ENCODE data around the gene PEX14.

DNA sequence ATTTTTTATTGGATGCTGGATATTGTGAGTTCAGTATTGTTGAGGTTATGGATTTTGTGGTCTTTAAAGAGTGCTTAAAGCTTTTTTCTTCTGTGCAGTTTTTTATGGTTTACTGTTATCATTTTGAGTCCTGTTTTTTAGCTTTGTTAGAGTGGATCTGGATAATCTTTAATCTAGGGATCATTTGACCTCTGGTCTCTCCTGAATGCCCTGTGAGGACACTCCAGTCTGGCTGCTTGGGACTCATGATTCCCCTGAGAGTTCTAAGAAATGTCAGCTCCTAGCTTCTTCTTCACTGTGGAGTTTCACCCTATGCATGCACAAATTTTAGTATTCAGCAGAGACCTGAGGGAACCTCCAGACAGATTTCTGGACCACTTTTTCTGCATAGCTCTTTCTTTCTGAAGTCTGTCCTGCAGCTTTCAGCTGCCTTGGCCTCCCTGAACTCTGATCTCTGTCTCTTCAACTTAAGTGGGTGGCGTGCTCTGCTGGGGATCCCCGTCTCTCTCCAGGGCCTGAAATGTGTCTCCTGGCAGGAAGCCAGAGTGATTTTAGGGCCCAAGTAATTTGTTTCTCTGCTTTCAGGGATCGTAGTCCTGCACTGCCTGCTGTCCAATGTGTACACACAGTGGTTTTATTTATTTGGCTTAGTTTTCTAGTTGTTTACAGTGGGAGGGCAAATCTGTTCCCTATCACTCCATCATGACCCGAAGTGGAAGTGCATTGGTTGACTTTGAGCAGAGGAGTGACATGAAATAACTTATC is 14.7 kb downstream of the PEX14 start:
- TF ChIP-seq SIN3A (IDR thresholded peaks at IDR 0.05; ENCODE audit: borderline replicate concordance, insufficient read depth, low read depth, low read length), result no peak
- TF ChIP-seq, protein P1, sequence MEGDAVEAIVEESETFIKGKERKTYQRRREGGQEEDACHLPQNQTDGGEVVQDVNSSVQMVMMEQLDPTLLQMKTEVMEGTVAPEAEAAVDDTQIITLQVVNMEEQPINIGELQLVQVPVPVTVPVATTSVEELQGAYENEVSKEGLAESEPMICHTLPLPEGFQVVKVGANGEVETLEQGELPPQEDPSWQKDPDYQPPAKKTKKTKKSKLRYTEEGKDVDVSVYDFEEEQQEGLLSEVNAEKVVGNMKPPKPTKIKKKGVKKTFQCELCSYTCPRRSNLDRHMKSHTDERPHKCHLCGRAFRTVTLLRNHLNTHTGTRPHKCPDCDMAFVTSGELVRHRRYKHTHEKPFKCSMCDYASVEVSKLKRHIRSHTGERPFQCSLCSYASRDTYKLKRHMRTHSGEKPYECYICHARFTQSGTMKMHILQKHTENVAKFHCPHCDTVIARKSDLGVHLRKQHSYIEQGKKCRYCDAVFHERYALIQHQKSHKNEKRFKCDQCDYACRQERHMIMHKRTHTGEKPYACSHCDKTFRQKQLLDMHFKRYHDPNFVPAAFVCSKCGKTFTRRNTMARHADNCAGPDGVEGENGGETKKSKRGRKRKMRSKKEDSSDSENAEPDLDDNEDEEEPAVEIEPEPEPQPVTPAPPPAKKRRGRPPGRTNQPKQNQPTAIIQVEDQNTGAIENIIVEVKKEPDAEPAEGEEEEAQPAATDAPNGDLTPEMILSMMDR (IDR thresholded peaks at IDR 0.05), result no peak
- TF ChIP-seq, protein P2, sequence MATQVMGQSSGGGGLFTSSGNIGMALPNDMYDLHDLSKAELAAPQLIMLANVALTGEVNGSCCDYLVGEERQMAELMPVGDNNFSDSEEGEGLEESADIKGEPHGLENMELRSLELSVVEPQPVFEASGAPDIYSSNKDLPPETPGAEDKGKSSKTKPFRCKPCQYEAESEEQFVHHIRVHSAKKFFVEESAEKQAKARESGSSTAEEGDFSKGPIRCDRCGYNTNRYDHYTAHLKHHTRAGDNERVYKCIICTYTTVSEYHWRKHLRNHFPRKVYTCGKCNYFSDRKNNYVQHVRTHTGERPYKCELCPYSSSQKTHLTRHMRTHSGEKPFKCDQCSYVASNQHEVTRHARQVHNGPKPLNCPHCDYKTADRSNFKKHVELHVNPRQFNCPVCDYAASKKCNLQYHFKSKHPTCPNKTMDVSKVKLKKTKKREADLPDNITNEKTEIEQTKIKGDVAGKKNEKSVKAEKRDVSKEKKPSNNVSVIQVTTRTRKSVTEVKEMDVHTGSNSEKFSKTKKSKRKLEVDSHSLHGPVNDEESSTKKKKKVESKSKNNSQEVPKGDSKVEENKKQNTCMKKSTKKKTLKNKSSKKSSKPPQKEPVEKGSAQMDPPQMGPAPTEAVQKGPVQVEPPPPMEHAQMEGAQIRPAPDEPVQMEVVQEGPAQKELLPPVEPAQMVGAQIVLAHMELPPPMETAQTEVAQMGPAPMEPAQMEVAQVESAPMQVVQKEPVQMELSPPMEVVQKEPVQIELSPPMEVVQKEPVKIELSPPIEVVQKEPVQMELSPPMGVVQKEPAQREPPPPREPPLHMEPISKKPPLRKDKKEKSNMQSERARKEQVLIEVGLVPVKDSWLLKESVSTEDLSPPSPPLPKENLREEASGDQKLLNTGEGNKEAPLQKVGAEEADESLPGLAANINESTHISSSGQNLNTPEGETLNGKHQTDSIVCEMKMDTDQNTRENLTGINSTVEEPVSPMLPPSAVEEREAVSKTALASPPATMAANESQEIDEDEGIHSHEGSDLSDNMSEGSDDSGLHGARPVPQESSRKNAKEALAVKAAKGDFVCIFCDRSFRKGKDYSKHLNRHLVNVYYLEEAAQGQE (IDR thresholded peaks at IDR 0.05; ENCODE audit: insufficient read depth in 1 of 2, low read depth in 2 of 2, low read length in 1 of 2), result no peak

Measured in Panc1 (cell line).